Epithelial cell of prostate (primary cell): ENCODE results near the gene EDEM1.

Experiments
- DNase-seq: peaks from one replicate; pipeline ENCODE4 v3.0.0-alpha.2; 2011; ENCODE audit warnings: low read depth, low spot score
- H3K27ac ChIP-seq: fragments of 450-650 bp; 2 replicates; pipeline ENCODE4 v1.5.1; 2017; ENCODE audit warnings: mild to moderate bottlenecking

The EDEM1 gene

GRCh38 chr3:5197470-5198312 is 10.2 kb downstream of the EDEM1 start:
- peak overlapping the region; percentile 99 for H3K27ac ChIP-seq
- DNase-seq, result no peak

- peak overlapping the region; percentile 99 for H3K27ac ChIP-seq
- DNase-seq, result no peak
Measured at GRCh38 chr3:5198313-5198677, 10.8 kb downstream of the EDEM1 start.

GRCh38 chr3:5198986-5199731 is 11.7 kb downstream of the EDEM1 start:
- H3K27ac ChIP-seq, result peak overlapping the region; percentile 99
- DNase-seq, result no peak

GRCh38 chr3:5201536-5201935 is 14.0 kb downstream of the EDEM1 start:
- DNase-seq, result no peak
- peak overlapping the region; percentile 99 for H3K27ac ChIP-seq

- no peak for DNase-seq
- H3K27ac ChIP-seq, result peak overlapping the region; percentile 99
Measured at GRCh38 chr3:5202222-5202621, 14.7 kb downstream of the EDEM1 start.

- no peak for DNase-seq
- H3K27ac ChIP-seq, result no peak overlapping the region
Measured at GRCh38 chr3:5205165-5205941, 17.8 kb downstream of the EDEM1 start.

GRCh38 chr3:5210926-5211325 is 23.4 kb downstream of the EDEM1 start:
- no peak for DNase-seq
- H3K27ac ChIP-seq, result no peak overlapping the region

- no peak overlapping the region for H3K27ac ChIP-seq
- no peak for DNase-seq
Measured at GRCh38 chr3:5212628-5213573, 25.4 kb downstream of the EDEM1 start.

- no peak for DNase-seq
Measured at GRCh38 chr3:5213574-5213966, 26.1 kb downstream of the EDEM1 start.

GRCh38 chr3:5214352-5214751 is 26.8 kb downstream of the EDEM1 start:
- no peak for DNase-seq
- H3K27ac ChIP-seq, result no peak overlapping the region

More at GRCh38 chr3:5213574-5213966, 26.1 kb downstream of the EDEM1 start:
- no peak overlapping the region for H3K27ac ChIP-seq

GRCh38 chr3:5217824-5218595 is 30.5 kb downstream of the EDEM1 start:
- no peak for DNase-seq
- H3K27ac ChIP-seq, result no peak overlapping the region

GRCh38 chr3:5218815-5219214 is 31.3 kb downstream of the EDEM1 start:
- no peak overlapping the region for H3K27ac ChIP-seq
- no peak for DNase-seq

GRCh38 chr3:5219216-5219615 is 31.7 kb downstream of the EDEM1 start:
- H3K27ac ChIP-seq, result no peak overlapping the region
- DNase-seq, result no peak

- H3K27ac ChIP-seq, result no peak overlapping the region
- DNase-seq, result no peak
Measured at GRCh38 chr3:5220193-5220592, 32.7 kb downstream of the EDEM1 start.

- no peak for DNase-seq
- no peak overlapping the region for H3K27ac ChIP-seq
Measured at GRCh38 chr3:5220667-5221431, 33.3 kb downstream of the EDEM1 start.

- H3K27ac ChIP-seq, result no peak overlapping the region
- DNase-seq, result no peak
Measured at GRCh38 chr3:5221701-5222100, 34.2 kb downstream of the EDEM1 start.

GRCh38 chr3:5222283-5223005 is 34.9 kb downstream of the EDEM1 start:
- no peak overlapping the region for H3K27ac ChIP-seq
- no peak for DNase-seq

GRCh38 chr3:5226783-5227182 is 39.3 kb downstream of the EDEM1 start:
- DNase-seq, result no peak

More at GRCh38 chr3:5226783-5227182, 39.3 kb downstream of the EDEM1 start:
- H3K27ac ChIP-seq, result no peak overlapping the region
